ENCODE results near the gene ADAMTS17.
"Not testable (repeated sequence)": the region's sequence is repeated elsewhere in the genome, so short reads cannot be mapped to it uniquely, and the experiment has no call there.

Gene ADAMTS17

GRCh38 chr15:100075229-100075628 is 266.5 kb downstream of the ADAMTS17 start:
- ATAC-seq (replicated peaks; ENCODE audit: extremely low read depth, poor library complexity, severe bottlenecking) (no peak), DNase-seq (ENCODE audit: low spot score in 2 of 2) (no peak)
- H3K36me3 Mint-ChIP-seq (ENCODE audit: insufficient read depth), result no peaks in the 10 kb centered on the region
- H3K9me3 Mint-ChIP-seq, result no peaks in the 10 kb centered on the region
- peaks cover 9% of the 10 kb centered on the region for H3K27me3 Mint-ChIP-seq
- no peak overlapping the region for H3K27ac Mint-ChIP-seq (ENCODE audit: low read depth)
- H3K4me3 Mint-ChIP-seq, result no peak overlapping the region
- no peaks in the 10 kb centered on the region for H3K4me1 Mint-ChIP-seq

GRCh38 chr15:100073982-100074381 is 267.8 kb downstream of the ADAMTS17 start:
- H3K4me1 Mint-ChIP-seq, result no peaks in the 10 kb centered on the region
- no peaks in the 10 kb centered on the region for H3K36me3 Mint-ChIP-seq (ENCODE audit: insufficient read depth)
- H3K9me3 Mint-ChIP-seq, result no peaks in the 10 kb centered on the region
- H3K27me3 Mint-ChIP-seq, result peaks cover 22% of the 10 kb centered on the region
- DNase-seq (ENCODE audit: low spot score in 2 of 2) (no peak), ATAC-seq (replicated peaks; ENCODE audit: extremely low read depth, poor library complexity, severe bottlenecking) (no peak)
- H3K4me3 Mint-ChIP-seq, result no peak overlapping the region
- no peak overlapping the region for H3K27ac Mint-ChIP-seq (ENCODE audit: low read depth)

- H3K4me3 Mint-ChIP-seq; H3K36me3 Mint-ChIP-seq (ENCODE audit: insufficient read depth); H3K9me3 Mint-ChIP-seq; H3K27ac Mint-ChIP-seq (ENCODE audit: low read depth); ATAC-seq (replicated peaks; ENCODE audit: extremely low read depth, poor library complexity, severe bottlenecking); DNase-seq (ENCODE audit: low spot score in 2 of 2); H3K4me1 Mint-ChIP-seq: not testable (repeated sequence)
- H3K27me3 Mint-ChIP-seq, result peaks cover 33% of the 10 kb centered on the region
Measured at GRCh38 chr15:100066521-100067280, 275.1 kb downstream of the ADAMTS17 start.

GRCh38 chr15:100061944-100062343 is 279.8 kb downstream of the ADAMTS17 start:
- ATAC-seq (replicated peaks; ENCODE audit: extremely low read depth, poor library complexity, severe bottlenecking) (no peak), DNase-seq (ENCODE audit: low spot score in 2 of 2) (no peak)
- Mint-ChIP-seq H3K4me3 (no peak overlapping the region), H3K9me3 (no peaks in the 10 kb centered on the region), H3K36me3 (ENCODE audit: insufficient read depth) (no peaks in the 10 kb centered on the region), H3K27ac (ENCODE audit: low read depth) (no peak overlapping the region), H3K4me1 (no peaks in the 10 kb centered on the region), H3K27me3 (peaks cover 29% of the 10 kb centered on the region)

DNA sequence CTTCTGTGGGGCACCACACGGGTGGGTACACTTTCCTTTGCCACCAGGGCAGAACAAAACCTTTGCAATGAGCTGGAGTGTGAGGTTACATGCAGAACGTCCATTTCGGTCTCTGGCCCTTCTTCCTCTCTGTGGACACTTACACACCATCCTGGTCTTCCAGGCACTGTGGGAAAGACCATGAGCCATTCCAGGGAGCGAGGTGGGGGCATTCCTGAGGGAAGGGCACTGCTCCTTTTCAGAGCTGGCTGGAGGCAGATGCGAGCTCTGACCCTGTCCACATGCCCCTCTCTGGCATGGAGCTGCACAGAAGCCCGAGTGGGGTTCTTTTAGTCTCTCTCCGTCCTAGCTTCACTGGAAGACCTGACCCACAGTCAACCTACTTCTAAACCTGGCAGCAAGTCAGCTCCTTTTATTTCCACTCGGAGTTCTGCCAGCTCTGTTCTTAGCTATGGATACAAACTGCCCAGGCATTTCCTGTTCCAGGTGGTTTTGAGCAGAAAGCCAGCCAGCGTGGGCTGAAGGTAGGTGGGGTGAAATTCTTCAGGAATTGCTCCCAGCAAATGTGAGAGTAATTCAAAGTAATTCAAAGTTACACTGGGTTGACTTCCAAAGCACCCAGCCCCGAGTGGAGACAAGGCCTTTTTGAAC is 281.4 kb downstream of the ADAMTS17 start:
- Mint-ChIP-seq H3K4me1 (no peaks in the 10 kb centered on the region), H3K9me3 (no peaks in the 10 kb centered on the region), H3K27ac (ENCODE audit: low read depth) (no peak overlapping the region), H3K27me3 (peaks cover 34% of the 10 kb centered on the region), H3K36me3 (ENCODE audit: insufficient read depth) (no peaks in the 10 kb centered on the region), H3K4me3 (no peak overlapping the region)
- DNase-seq (ENCODE audit: low spot score in 2 of 2) (no peak), ATAC-seq (replicated peaks; ENCODE audit: extremely low read depth, poor library complexity, severe bottlenecking) (no peak)

GRCh38 chr15:100059521-100059920 is 282.3 kb downstream of the ADAMTS17 start:
- Mint-ChIP-seq H3K4me1 (no peaks in the 10 kb centered on the region), H3K36me3 (ENCODE audit: insufficient read depth) (no peaks in the 10 kb centered on the region), H3K4me3 (no peak overlapping the region), H3K27ac (ENCODE audit: low read depth) (no peak overlapping the region), H3K27me3 (peaks cover 34% of the 10 kb centered on the region), H3K9me3 (no peaks in the 10 kb centered on the region)
- no peak for ATAC-seq (replicated peaks; ENCODE audit: extremely low read depth, poor library complexity, severe bottlenecking)
- no peak for DNase-seq (ENCODE audit: low spot score in 2 of 2)

GRCh38 chr15:100059094-100059493 is 282.7 kb downstream of the ADAMTS17 start:
- no peaks in the 10 kb centered on the region for H3K36me3 Mint-ChIP-seq (ENCODE audit: insufficient read depth)
- no peaks in the 10 kb centered on the region for H3K4me1 Mint-ChIP-seq
- no peaks in the 10 kb centered on the region for H3K9me3 Mint-ChIP-seq
- H3K27me3 Mint-ChIP-seq, result peaks cover 34% of the 10 kb centered on the region
- DNase-seq (ENCODE audit: low spot score in 2 of 2) (no peak), ATAC-seq (replicated peaks; ENCODE audit: extremely low read depth, poor library complexity, severe bottlenecking) (no peak)
- no peak overlapping the region for H3K4me3 Mint-ChIP-seq
- H3K27ac Mint-ChIP-seq (ENCODE audit: low read depth), result no peak overlapping the region

DNA sequence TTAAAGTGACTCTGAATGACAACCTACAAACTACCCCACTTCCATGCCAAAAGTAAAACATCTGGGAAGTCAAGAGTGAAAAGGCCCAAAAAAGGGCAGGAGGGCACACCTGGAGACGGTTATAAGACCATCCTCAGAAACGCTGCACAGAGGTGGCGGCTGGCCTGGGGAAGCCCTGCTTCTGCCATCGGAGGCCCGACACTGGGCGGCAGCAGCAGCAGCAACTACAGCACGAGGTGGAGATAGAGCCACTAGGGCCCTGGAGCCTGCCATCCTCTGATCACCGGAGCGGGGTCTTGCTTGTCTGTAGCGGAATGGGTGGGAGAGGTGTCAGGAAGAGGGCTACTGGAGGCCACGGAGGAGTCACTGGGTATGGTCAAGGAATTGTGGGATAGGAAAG is 283.3 kb downstream of the ADAMTS17 start:
- no peaks in the 10 kb centered on the region for H3K4me1 Mint-ChIP-seq
- no peaks in the 10 kb centered on the region for H3K9me3 Mint-ChIP-seq
- no peak overlapping the region for H3K27ac Mint-ChIP-seq (ENCODE audit: low read depth)

GRCh38 chr15:100057281-100057680 is 284.5 kb downstream of the ADAMTS17 start:
- H3K27me3 Mint-ChIP-seq, result peaks cover 34% of the 10 kb centered on the region
- no peak for ATAC-seq (replicated peaks; ENCODE audit: extremely low read depth, poor library complexity, severe bottlenecking)
- no peaks in the 10 kb centered on the region for H3K4me1 Mint-ChIP-seq
- H3K9me3 Mint-ChIP-seq, result no peaks in the 10 kb centered on the region
- H3K36me3 Mint-ChIP-seq (ENCODE audit: insufficient read depth), result no peaks in the 10 kb centered on the region
- DNase-seq (ENCODE audit: low spot score in 2 of 2), result no peak
- H3K27ac Mint-ChIP-seq (ENCODE audit: low read depth), result no peak overlapping the region
- H3K4me3 Mint-ChIP-seq, result no peak overlapping the region

More for the DNA sequence above, 283.3 kb downstream of the ADAMTS17 start:
- H3K27me3 Mint-ChIP-seq, result peaks cover 34% of the 10 kb centered on the region
- no peak overlapping the region for H3K4me3 Mint-ChIP-seq
- no peak for ATAC-seq (replicated peaks; ENCODE audit: extremely low read depth, poor library complexity, severe bottlenecking)
- DNase-seq (ENCODE audit: low spot score in 2 of 2), result no peak
- H3K36me3 Mint-ChIP-seq (ENCODE audit: insufficient read depth), result no peaks in the 10 kb centered on the region

GRCh38 chr15:100056411-100057072 is 285.2 kb downstream of the ADAMTS17 start:
- H3K9me3 Mint-ChIP-seq, result no peaks in the 10 kb centered on the region
- no peak for DNase-seq (ENCODE audit: low spot score in 2 of 2)
- ATAC-seq (replicated peaks; ENCODE audit: extremely low read depth, poor library complexity, severe bottlenecking), result no peak
- H3K27ac Mint-ChIP-seq (ENCODE audit: low read depth), result no peak overlapping the region
- H3K36me3 Mint-ChIP-seq (ENCODE audit: insufficient read depth), result no peaks in the 10 kb centered on the region
- H3K27me3 Mint-ChIP-seq, result peaks cover 27% of the 10 kb centered on the region
- no peak overlapping the region for H3K4me3 Mint-ChIP-seq
- H3K4me1 Mint-ChIP-seq, result no peaks in the 10 kb centered on the region

- Mint-ChIP-seq H3K27me3 (peaks cover 24% of the 10 kb centered on the region), H3K4me1 (no peaks in the 10 kb centered on the region), H3K9me3 (no peaks in the 10 kb centered on the region)
Measured at GRCh38 chr15:100055821-100056220, 286.0 kb downstream of the ADAMTS17 start.

DNA sequence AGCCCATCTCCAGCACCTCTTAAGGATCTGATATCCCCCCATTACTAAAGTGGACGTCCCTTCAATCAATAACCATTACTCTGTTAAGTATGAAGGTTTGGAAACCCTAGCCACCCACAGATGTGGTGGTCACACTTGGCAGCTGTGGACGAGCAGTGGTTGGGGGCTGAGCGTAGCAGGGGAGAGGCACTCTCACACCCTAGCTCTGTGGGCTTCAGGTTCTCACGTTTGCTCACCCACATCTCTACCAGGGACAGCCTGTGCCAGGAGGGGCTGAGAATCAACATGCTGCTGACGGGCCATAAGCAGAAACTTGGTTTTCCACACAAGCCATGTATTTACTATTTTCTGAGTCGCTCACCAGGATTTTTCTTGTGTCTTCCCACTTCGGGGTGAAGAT is 287.2 kb downstream of the ADAMTS17 start:
- H3K27me3 Mint-ChIP-seq, result peaks cover 24% of the 10 kb centered on the region
- no peaks in the 10 kb centered on the region for H3K4me1 Mint-ChIP-seq
- no peaks in the 10 kb centered on the region for H3K9me3 Mint-ChIP-seq
- DNase-seq (ENCODE audit: low spot score in 2 of 2) (no peak), ATAC-seq (replicated peaks; ENCODE audit: extremely low read depth, poor library complexity, severe bottlenecking) (no peak)
- no peak overlapping the region for H3K4me3 Mint-ChIP-seq
- no peaks in the 10 kb centered on the region for H3K36me3 Mint-ChIP-seq (ENCODE audit: insufficient read depth)
- no peak overlapping the region for H3K27ac Mint-ChIP-seq (ENCODE audit: low read depth)

More at GRCh38 chr15:100055821-100056220, 286.0 kb downstream of the ADAMTS17 start:
- no peak overlapping the region for H3K4me3 Mint-ChIP-seq
- no peak for DNase-seq (ENCODE audit: low spot score in 2 of 2)
- no peak for ATAC-seq (replicated peaks; ENCODE audit: extremely low read depth, poor library complexity, severe bottlenecking)
- no peaks in the 10 kb centered on the region for H3K36me3 Mint-ChIP-seq (ENCODE audit: insufficient read depth)
- H3K27ac Mint-ChIP-seq (ENCODE audit: low read depth), result no peak overlapping the region
